HG02571 (cell line): ENCODE results near the gene TRIM50.
"Not testable (repeated sequence)": the region's sequence is repeated elsewhere in the genome, so short reads cannot be mapped to it uniquely, and the experiment has no call there.

ENCODE experiments used
- ATAC-seq: cut with Tn5 transposase; IDR thresholded peaks from one replicate; pipeline ENCODE4 v1.9.1; 2021; ENCODE audit warnings: mild to moderate bottlenecking, moderate library complexity; ENCODE audit not compliant: unreplicated experiment

Gene TRIM50

DNA sequence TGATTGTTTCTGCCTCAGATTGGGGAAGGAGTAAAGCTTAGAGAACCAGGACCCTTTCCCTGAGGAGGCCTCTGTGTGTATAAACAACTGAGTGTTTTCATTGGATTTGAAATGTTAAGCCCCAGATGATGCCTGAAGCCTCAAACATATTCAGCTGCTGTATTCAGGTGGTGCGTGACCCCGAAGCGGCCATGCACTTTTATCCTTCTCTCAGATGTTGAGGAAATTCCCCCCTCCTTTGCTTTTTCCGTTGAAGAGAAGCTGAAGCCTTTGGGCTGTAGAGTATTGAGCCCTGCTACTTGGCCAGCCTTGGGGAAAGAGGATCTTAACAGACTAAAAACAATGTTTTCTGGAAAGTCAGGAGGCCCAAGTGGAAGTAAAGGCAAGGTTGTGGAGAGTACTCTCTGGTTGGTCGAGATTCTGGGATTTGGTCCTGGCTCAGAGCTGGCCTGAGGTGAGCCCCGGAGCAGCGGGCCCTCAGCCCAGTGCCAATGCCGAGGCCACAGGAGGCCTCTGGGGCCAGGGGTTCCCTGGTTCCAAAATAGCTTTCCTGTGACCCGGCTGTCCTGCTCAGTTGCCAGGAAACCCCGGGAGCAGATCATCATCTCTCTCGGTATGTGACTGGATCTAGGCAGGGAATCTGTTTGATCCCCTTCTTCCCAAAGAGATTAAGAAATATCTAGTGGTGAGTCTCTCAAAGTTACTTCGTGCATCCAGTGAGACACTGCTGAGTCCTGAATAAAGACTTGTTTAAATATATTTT lies 22.6 kb upstream of the TRIM50 start:
- no peak for ATAC-seq

DNA sequence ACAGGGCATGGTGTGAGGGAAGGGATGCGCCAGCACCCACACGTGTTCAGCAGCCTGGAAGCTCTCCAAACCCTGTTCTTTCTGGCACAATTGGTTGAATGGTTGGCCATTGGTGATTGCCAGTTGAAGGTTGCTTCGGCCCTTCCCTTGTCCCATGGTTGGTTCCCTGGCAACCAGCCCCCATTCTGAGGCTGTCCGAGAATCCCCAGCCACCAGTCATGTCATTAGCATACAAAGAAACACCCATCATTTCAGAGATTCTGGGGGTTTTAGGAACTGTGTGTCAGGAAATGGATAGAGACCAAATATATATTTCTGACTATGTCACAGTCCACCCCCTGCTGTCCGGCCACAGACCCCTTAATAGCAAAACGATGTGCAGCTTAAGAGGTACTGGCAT lies 21.9 kb upstream of the TRIM50 start:
- ATAC-seq = no peak

DNA sequence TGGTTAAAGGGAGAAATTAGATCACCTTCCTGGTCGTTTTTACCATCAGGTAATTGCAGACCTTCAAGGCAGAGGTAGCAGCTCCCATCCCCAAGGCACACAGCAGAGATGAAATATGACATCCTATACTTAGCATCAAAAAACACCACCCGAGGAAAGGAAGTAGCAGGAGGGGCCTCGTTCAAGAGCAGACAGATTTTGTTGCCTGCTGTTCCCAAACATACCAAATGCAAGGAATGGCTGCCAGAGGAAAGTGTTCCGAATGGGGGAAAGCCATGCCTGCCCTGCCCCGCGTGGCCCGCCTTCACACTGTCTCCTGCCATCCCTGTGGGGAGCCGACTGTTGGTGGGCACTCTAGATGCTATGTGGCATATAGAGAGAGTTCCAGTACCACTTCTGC lies 18.1 kb upstream of the TRIM50 start:
- ATAC-seq = no peak

DNA sequence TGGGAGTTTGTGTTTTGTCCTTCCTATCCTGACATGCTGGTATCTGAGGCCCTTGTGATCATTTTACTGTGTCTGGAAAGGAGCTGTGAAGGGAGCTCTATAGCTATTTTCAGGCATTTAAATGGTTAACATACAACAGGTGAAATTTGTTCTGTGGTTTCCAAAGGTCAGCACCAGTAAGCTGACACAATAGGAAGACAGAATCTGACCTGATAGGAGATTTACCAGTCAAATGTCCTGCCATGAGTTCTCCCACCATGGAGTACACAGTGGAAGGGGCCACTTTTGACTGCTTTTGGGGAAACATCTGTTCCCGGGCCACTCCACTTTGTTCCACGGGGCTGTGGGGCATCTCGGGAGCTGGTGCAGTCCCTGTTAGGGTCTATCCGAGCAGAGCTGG lies 17.7 kb upstream of the TRIM50 start:
- ATAC-seq = no peak

DNA sequence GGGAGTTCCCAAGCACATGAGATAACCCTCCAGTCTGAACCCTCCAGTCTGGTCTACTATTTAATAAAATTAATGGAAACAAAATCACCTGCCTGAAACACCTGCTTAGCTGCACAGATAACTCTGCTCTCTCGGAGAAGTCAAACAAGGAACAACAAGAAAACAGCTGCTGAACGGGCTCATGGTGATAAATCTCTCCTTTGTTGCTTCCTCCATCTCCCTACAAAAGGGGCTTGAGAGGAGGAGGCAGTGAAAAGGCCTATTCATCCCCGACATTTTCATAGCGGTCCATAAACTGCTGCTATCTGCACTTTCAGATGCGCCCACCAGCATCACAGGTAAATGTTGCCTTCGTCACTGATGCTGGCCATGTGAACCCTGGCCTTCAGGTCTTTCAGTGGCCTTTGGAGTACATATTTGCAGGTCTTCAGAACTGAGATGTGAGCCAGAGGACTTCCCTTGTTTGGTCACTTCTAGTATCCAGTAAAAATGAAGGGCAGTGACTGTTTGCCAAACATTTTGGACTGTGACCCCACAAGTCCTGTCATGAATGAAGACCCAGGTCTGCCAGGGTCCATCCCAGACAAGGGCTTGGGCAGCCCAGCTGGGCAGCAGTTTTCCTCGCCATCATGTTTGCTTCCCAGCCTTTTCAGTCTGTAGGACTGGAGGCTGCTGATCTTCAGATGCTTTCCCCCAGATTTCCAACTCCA lies 15.9 kb upstream of the TRIM50 start:
- ATAC-seq = no peak

DNA sequence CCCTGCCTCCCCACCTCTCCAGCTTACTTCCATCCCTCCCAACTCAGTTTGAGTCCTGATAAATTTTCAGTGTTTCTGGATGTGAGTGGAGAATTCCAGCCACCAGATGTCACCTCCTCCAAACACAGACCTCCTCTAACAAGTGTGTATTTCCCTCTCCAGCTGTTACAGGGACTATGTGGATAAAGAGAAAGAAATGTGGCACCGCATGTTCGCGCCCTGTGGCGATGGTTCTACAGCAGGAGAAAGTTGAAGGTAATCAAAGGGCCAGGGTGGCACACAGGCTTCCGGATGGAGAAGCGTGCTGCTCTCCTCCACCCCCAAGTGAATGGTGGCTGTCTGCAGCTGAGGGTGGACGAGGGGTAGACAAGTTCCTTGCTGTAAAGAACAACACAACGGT lies 14.8 kb upstream of the TRIM50 start:
- ATAC-seq = no peak

DNA sequence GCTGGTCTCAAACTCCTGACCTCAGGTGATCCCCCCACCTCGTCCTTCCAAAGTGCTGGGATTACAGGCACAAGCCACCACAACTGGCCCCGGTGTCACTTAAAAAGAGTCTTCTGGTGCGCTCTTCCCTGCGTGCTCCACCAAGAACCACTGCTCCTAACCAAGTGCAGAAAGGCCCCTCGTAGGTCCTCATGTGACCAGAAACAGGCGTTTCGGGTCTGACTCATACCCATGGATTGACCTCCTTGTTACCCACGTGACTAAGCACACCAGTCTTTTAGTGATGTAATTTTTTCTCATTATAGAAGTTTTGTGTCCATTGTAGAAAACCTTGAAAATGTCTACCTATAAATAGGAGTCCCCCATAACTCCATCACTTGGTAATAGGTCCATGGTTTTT lies 14.0 kb upstream of the TRIM50 start:
- no peak for ATAC-seq

DNA sequence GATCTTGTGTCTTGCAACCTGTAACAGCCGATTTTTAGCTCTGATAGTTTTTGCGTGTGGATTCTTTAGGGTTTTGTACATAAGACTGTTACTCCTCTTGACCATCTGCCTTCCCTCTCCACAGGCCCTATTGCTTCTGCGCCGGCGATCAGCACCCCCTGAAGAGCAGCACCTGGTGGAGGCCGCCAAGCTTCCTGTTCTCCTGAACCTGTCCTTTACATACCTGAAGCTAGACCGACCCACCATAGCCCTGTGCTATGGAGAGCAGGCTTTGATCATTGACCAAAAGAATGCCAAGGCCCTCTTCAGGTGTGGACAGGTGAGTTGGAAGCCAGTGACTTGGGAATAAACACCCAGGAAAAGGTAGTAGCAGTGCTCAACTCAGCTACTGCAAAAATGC lies 12.6 kb upstream of the TRIM50 start:
- no peak for ATAC-seq

DNA sequence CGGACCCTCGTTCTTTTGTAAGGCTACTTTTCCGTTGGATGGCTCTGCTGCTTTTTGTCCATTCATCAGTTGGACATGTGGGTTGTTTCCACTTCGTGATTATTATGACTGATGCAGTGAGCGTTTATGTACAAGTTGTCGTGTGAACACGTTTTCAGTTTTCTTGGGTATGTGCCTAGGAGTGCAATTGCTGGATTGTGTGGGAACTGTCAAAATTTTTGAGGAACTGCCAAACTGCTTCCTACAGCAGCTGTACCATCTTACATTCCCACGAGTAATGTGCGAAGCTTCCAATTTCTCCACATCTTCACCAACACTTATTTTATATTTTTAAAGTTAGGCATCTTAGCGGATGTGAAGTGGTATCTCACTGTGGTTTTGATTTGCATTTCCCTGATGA lies 10.4 kb upstream of the TRIM50 start:
- ATAC-seq = no peak

DNA sequence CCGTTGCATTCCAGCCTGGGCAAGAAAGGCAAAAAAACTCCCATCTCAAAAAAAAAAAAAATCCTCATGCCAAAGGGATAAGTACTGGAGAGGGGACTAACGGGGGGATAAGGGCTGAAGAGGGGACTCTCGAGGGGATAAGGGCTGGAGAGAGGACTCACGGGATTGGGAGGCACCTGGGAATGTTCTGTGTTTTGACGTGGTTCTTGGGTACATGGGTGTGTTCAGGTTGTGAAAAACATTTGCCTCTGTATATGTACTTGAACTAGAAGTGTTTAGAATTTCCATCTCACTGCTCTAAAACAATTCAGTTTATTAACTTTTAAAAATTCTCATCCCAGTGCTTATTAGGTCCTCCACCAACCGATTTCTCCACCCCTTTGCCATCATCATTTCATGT lies 4.6 kb upstream of the TRIM50 start:
- ATAC-seq = no peak

DNA sequence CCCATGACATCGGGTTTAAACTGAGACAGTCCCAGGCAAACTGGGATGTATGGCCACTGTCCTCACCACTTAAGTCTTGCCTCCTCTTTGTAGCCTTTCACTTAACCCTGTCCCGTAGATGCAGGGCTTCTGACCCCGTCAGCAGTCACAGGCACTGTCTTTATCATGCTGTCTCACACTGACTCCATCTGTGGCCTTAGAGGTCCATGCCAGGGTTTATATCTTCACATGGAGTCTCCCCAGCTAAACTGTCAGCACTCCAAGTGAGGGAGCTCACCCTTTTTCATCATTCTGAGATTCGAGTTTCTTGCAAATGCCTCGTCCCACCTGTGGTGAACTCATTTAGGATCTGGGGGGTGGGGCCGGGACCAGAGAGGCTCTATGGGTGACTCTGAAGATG lies 2.9 kb upstream of the TRIM50 start:
- ATAC-seq = no peak

DNA sequence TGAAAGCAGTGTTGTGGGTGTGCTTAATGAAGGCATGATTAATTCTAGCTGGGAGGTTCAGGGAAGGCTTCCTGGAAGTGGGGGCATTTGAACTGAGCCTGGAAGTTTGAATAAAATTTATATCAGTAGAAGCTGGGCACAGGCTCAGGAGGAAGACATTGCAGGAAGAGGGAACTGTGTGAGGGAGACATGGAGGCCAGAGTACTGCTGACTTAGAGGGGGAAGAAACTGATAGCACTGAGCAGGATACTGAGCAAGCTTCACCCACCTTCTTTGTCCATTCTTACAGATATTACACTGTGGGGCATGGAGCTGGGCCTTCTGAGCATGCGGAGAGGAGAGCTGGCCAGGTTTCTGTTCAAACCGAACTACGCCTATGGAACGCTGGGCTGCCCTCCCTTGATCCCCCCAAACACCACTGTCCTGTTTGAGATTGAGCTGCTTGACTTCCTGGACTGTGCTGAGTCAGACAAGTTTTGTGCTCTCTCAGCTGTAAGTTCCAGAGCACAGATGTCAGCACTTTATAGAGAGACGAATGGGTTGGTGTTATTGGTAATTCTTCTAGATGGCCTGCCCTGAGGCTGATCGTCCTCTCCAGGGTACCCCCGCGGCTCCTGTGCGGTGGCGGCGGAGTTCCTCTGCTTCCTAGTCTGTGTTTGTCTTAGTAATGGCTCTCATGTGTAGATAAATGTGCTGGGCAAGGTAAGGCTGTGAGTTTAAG lies 2.1 kb upstream of the TRIM50 start:
- no peak for ATAC-seq

DNA sequence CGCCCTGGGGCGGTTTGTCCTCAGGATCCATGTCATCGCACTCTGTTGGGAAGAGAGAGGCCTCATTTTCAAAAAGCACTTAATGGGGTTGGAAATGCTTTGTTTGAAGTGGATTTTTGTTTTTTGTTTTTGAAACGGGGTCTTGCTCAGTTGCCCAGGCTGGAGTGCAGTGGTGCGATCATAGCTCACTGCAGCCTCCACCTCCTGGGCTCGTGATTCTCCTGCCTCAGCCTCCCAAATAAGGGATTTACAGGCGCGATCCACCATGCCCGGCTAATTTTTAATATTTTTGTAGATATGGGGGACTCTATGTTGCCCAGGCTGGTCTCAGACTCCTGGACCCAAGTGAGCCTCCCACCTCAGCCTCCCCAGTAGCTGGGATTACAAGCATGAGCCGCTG lies 814 bp upstream of the TRIM50 start:
- no peak for ATAC-seq

DNA sequence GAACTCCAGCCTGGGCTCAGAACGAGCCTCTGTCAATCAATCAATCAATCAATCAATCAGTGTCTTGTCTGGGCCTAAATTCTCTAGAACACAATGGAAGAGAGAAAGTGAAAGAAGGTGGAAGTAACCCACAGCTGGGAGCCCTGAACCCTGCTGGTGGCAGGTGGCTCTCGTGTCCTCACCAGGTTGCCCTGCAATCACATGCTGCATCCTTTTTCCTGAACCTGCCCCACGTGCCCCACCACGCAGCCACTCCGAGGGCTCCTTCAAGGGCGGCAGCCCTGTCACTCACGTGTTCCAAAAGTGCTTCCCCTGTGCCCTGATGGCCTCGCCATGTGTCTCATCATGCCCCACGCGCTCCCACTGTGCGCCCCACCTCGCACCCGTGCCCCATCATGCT lies 433 bp downstream of the TRIM50 start:
- ATAC-seq = not testable (repeated sequence)

DNA sequence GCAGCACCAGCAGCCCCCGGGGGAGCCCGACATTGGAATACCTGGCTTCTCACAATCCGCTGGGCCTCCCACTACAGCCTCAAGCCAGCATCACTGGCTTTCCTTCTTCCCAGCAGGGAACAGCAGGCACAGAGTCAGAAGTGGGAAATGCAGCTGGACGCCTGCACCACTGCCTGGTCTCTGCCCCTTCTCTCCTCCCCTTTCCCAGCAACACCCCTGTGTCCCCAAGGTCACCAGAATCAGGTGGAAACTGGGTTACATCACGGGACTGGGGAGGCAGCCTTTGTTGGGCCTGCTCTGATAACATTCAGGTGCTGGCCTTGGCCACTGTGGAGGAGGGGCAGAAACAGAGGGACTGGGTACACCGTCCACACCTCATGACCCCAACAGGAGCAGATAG lies 2.5 kb downstream of the TRIM50 start:
- not testable (repeated sequence) for ATAC-seq

DNA sequence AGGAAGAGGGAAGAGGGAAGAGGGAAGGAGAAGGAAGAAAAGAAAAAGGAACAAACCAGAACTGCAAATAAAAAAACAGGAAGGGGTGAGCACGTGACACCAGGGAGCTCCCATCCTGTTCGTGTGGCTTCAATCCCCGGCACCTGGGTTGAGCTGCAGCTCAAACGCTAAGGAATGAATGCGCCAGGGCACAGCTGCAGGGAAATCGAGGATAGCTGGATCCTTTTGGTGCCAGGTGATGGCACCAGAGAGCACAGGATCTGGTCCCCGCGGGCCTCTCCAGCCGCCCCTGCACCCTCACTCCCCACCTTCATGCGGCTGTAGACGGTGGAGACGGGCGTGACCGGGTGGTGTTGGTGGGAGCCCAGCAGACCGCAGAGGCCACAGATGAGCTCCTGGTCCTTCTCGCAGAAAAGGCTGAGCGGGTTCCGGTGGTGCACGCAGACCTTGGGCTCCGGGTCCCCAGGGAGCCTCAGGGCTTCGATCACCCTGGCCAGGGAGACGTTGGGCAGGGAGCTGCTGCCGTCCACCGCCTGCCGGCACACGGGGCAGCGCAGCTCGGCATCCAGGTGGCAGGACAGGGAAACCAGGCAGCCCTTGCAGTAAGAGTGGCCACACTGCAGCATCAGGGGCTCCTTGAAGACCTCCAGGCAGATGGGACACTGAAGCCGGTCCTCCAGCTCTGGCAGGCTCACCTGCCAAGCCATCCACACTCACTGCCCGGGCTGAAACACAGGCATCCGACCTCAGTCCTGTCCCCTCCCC lies 3.6 kb downstream of the TRIM50 start:
- not testable (repeated sequence) for ATAC-seq

DNA sequence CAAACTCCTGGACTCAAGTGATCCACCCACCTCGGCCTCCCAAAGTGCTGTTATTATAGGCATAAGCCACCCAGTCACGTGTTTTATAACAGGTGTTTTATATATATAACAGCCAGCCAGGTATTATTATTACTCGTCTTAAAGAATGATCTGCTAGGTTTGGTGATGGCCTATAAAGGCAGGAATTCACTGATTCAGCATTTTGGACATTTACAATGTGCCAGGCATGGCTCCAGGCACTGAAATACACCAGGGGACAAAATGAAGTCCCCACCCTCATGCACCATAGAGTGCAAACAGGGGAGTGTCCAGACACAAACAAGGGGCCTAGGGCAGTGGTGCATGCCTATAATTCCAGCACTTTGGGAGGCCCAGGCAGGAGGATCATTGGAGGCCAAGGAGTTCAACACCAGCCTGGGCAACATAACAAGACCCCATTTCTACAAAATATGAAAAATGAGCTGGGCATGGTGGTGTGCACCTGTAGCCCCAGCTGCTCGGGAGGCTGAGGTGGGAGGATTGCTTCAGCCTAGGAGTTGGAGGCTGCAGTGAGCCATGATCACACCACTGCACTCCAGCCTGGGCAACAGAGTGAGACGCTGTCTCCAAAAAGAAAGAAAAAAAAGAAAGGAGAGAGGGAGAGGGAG lies 4.3 kb downstream of the TRIM50 start:
- ATAC-seq = not testable (repeated sequence)

DNA sequence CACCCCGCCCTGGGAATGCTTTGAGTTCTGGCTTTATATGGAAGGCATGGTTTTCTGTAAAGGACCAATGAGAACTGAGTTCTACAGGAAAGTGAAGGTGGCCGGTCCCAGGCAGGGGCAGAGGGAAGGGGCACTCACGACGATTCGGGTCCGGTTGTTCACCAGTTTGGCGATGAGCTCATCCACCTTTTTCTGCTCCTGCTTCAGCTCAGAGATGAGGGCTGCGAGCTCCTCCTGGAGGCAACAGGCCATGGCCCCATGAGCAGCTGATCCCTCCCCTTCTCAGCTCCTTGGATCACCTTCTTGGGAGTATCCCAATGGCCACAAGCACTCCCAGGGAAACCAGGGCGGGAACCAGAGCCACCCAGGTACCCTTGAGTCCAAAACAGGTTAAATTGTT lies 7.9 kb downstream of the TRIM50 start:
- ATAC-seq = not testable (repeated sequence)

DNA sequence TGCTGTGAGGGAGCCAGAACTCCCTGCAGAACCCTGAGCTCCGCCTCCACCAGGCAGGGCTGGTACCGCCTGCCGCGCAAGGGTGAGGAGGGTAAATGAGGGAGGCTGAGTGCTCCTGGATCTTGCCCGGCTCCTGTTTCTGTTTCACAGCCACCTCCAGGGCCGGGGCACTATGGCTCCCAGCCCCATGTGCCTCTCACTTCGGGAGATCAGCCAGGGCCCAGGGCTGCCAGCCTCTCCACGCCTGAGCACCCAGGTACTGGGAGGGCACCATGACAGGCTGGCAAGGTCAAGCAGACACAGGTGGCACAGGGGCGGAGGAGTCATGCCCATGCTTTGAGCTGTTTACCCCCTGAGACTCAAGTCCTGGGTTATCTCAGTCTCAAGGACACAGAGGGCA lies 8.3 kb downstream of the TRIM50 start:
- ATAC-seq = not testable (repeated sequence)

DNA sequence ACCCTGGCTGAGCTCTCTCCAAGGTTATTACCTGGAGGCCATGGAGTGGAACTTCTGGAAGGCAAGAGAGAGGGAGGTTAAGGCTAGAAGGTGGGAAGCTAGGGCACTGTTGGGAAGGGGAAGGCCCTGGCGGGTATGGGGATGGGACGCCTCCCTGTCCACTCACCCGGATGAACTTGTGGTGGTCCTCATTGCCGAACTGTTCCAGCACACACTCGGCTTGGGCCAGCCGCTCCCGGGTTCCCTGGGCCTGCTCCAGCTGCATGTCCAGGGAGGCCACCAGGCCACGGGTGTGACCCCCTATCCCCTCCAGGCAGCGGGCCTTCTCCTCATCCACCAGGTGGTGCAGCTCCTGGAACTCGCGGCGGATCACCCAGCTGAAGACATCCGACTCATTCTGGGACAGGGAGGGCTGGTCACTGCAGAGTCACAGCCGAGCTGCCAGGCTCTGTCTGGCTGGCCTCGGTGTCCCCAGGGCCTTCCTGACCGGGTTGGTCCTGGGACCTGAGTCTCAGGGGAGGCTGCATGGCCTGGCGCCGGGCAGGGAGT lies 9.2 kb downstream of the TRIM50 start:
- not testable (repeated sequence) for ATAC-seq
